Measurements from ENCODE around the gene SPART.

- TF ChIP-seq CTCF (IDR thresholded peaks at IDR 0.05 in 8 of 11, conservative IDR thresholded peaks at IDR 0.05 in 3 of 11): no peak
- no peak for TF ChIP-seq POLR2A (IDR thresholded peaks at IDR 0.05)
- TF ChIP-seq POLR2AphosphoS5 (IDR thresholded peaks at IDR 0.05): no peak
Observed at GRCh38 chr13:36352350-36352749, 6.2 kb upstream of the SPART start.
